HG02938 (cell line): ENCODE results near the gene KDM5C.
A peak's percentile ranks its signal among the peaks of the same experiment; 100 is the strongest.

Experiments used
- ATAC-seq: cut with Tn5 transposase; IDR thresholded peaks from one replicate; pipeline ENCODE4 v1.9.1; 2021; ENCODE audit warnings: mild to moderate bottlenecking, moderate library complexity; ENCODE audit not compliant: unreplicated experiment

The KDM5C gene

GRCh38 chrX:53224860-53225797 lies at the start of gene KDM5C:
Gene KDM5C (minus strand): TSS chrX:53225207. CDS start chrX:53224889, 318 bp downstream.
- peak; percentile 77 for ATAC-seq

GRCh38 chrX:53272808-53273337 lies 47.9 kb upstream of the KDM5C start:
- no peak for ATAC-seq

- ATAC-seq, result no peak
Measured at GRCh38 chrX:53269536-53270107, 44.6 kb upstream of the KDM5C start.

GRCh38 chrX:53268173-53268572 lies 43.2 kb upstream of the KDM5C start:
- ATAC-seq, result no peak

GRCh38 chrX:53266914-53267313 lies 41.9 kb upstream of the KDM5C start:
- no peak for ATAC-seq

GRCh38 chrX:53265771-53266574 lies 41.0 kb upstream of the KDM5C start:
- no peak for ATAC-seq

- ATAC-seq, result no peak
Measured at GRCh38 chrX:53263597-53264094, 38.6 kb upstream of the KDM5C start.

- ATAC-seq, result no peak
Measured at GRCh38 chrX:53262918-53263394, 37.9 kb upstream of the KDM5C start.

GRCh38 chrX:53262189-53262917 lies 37.3 kb upstream of the KDM5C start:
- ATAC-seq, result no peak

- ATAC-seq, result no peak
Measured at GRCh38 chrX:53261355-53261972, 36.5 kb upstream of the KDM5C start.

- no peak for ATAC-seq
Measured at GRCh38 chrX:53260836-53261235, 35.8 kb upstream of the KDM5C start.

- ATAC-seq, result no peak
Measured at GRCh38 chrX:53257670-53258423, 32.8 kb upstream of the KDM5C start.

GRCh38 chrX:53257166-53257565 lies 32.2 kb upstream of the KDM5C start:
- no peak for ATAC-seq

- no peak for ATAC-seq
Measured at GRCh38 chrX:53256446-53257041, 31.5 kb upstream of the KDM5C start.

- ATAC-seq, result no peak
Measured at GRCh38 chrX:53255738-53256191, 30.8 kb upstream of the KDM5C start.

- ATAC-seq, result no peak
Measured at GRCh38 chrX:53254570-53255461, 29.8 kb upstream of the KDM5C start.

GRCh38 chrX:53253293-53254020 lies 28.4 kb upstream of the KDM5C start:
- no peak for ATAC-seq
